Stomach (tissue), 4 donors: ENCODE measurements around the gene ARL6IP5.

ENCODE experiments used
- CTCF ChIP-seq, 7 experiments: fragments of 450-650 bp in 4 of 7; fragments of 200-600 bp in 3 of 7; sonication (generic) in 3 of 7; IDR thresholded peaks; one replicate each; pipeline ENCODE4 v1.5.1; 2016 to 2019; ENCODE audit warnings: antibody characterized with exemption in 7 of 7, control low read depth in 2 of 7, mild to moderate bottlenecking in 1 of 7
- POLR2A ChIP-seq, 4 donors: fragments of 450-650 bp; IDR thresholded peaks; one replicate each; pipeline ENCODE4 v1.6.1; 2016; ENCODE audit warnings: antibody characterized with exemption in 4 of 4, control low read depth in 2 of 4, mild to moderate bottlenecking in 1 of 4, moderate library complexity in 1 of 4
- POLR2AphosphoS5 ChIP-seq, 3 donors: sonication (generic); formaldehyde crosslinking; IDR thresholded peaks; one replicate each; pipeline ENCODE4 v1.6.1; 2016; ENCODE audit warnings: antibody characterized with exemption in 3 of 3

GRCh38 chr3:69099576-69099975 lies 14.8 kb downstream of the ARL6IP5 start:
- TF ChIP-seq POLR2A (IDR thresholded peaks at IDR 0.05): no peak
- TF ChIP-seq CTCF (IDR thresholded peaks at IDR 0.05): no peak
- no peak for TF ChIP-seq POLR2AphosphoS5 (IDR thresholded peaks at IDR 0.05)
